DND-41 (cell line): ENCODE measurements around the gene KCNS1.

Experiments
- ATAC-seq: fragments of 200-7000 bp; cut with Tn5 transposase; 3 replicates; pipeline ENCODE4 v1.9.1; 2021; ENCODE audit warnings: low read depth; ENCODE audit not compliant: insufficient read depth
- DNase-seq: peaks from one replicate; pipeline ENCODE4 v3.0.0-alpha.2; 2020
- H2AFZ ChIP-seq: 2 replicates; pipeline ENCODE4 v1.6.0; 2012; ENCODE audit warnings: low read depth, low read length
- H3K27ac ChIP-seq: 2 replicates; pipeline ENCODE4 v1.5.1; 2012; ENCODE audit warnings: low read length, inconsistent platforms
- H3K27me3 ChIP-seq: fragments of 200-600 bp; sonication (generic); 2 replicates; pipeline ENCODE4 v1.6.0; 2012; ENCODE audit warnings: low read length, mild to moderate bottlenecking, inconsistent platforms; ENCODE audit not compliant: insufficient read depth, poor library complexity
- H3K36me3 ChIP-seq: 2 replicates; pipeline ENCODE4 v1.5.1; 2012; ENCODE audit warnings: low read length, inconsistent platforms; ENCODE audit not compliant: insufficient read depth
- H3K4me1 ChIP-seq: 2 replicates; pipeline ENCODE4 v1.5.1; 2012; ENCODE audit warnings: mild to moderate bottlenecking, low read length; ENCODE audit not compliant: insufficient read depth
- H3K4me2 ChIP-seq: 2 replicates; pipeline ENCODE4 v1.6.0; 2012; ENCODE audit warnings: mild to moderate bottlenecking, moderate library complexity, low read length, inconsistent platforms; ENCODE audit not compliant: insufficient read depth
- H3K4me3 ChIP-seq, 2 experiments: fragments of 200-600 bp in 1 of 2; shearing (Covaris generic) in 1 of 2; 2 replicates each; pipeline ENCODE4 v1.5.1; 2012 to 2016; ENCODE audit warnings: inconsistent platforms in 2 of 2, low read length in 2 of 2, mild to moderate bottlenecking in 2 of 2, low read depth in 1 of 2, moderate library complexity in 1 of 2
- H3K79me2 ChIP-seq: 2 replicates; pipeline ENCODE4 v1.6.0; 2012; ENCODE audit warnings: low read length, inconsistent platforms; ENCODE audit not compliant: insufficient read depth
- H3K9ac ChIP-seq: 2 replicates; pipeline ENCODE4 v1.6.0; 2012; ENCODE audit warnings: low read depth, mild to moderate bottlenecking, inconsistent platforms, low read length, moderate library complexity
- H3K9me3 ChIP-seq: 2 replicates; pipeline ENCODE4 v1.5.1; 2012; ENCODE audit warnings: low read length, moderate library complexity, mild to moderate bottlenecking, inconsistent platforms; ENCODE audit not compliant: insufficient read depth, severe bottlenecking
- H4K20me1 ChIP-seq: 2 replicates; pipeline ENCODE4 v1.6.0; 2012; ENCODE audit warnings: low read length; ENCODE audit not compliant: insufficient read depth
- CTCF ChIP-seq: IDR thresholded peaks from 2 replicates; pipeline ENCODE4 v1.5.1; 2012; ENCODE audit warnings: borderline replicate concordance, low read length, moderate library complexity, mild to moderate bottlenecking; ENCODE audit not compliant: poor library complexity, severe bottlenecking; ENCODE audit errors: extremely low read depth
- EZH2 ChIP-seq: IDR thresholded peaks from 3 replicates; pipeline ENCODE4 v1.6.1; 2012; ENCODE audit warnings: borderline replicate concordance, low read depth, mild to moderate bottlenecking, moderate library complexity, low read length, inconsistent platforms; ENCODE audit not compliant: severe bottlenecking

The KCNS1 gene

DNA sequence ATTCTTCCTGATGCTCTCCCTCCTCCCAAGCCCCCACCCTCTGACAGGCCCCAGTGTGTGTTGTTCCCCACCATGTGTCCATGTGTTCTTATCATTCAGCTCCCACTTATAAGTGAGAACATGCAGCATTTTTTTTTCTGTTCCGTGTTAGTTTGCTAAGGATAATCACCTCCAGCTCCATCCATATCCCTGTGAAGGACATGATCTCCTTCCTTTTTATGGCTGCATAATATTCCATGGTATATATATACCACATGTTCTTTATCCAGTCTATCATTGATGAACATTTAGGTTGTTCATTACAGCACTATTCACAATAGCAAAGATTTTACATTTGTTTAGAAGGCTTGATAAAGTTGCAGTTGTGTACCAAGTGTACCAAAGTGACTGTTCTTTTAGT, 57.9 kb downstream of the KCNS1 start:
- no peaks in the 10 kb centered on the region for H3K4me1 ChIP-seq

More for the DNA sequence above, 57.9 kb downstream of the KCNS1 start:
- Histone ChIP-seq H3K9me3 (no peaks in the 10 kb centered on the region), H2AFZ (no peak overlapping the region), H3K4me3 (no peak overlapping the region), H3K4me2 (no peak overlapping the region), H3K79me2 (peaks cover 3% of the 10 kb centered on the region), H3K27me3 (no peaks in the 10 kb centered on the region), H3K9ac (no peak overlapping the region), H4K20me1 (no peaks in the 10 kb centered on the region), H3K36me3 (peaks cover 23% of the 10 kb centered on the region), H3K27ac (no peak overlapping the region)
- ATAC-seq (no peak), DNase-seq (no peak)
- no peak for TF ChIP-seq CTCF
- no peak for TF ChIP-seq EZH2
